COR-L47 (cell line): ENCODE results near the gene FOXN3.
"Not testable (repeated sequence)": the region's sequence is repeated elsewhere in the genome, so short reads cannot be mapped to it uniquely, and the experiment has no call there.

ENCODE experiments used
- DNase-seq: peaks from one replicate; lab custom pipeline; 2025; lab: John Stamatoyannopoulos, UW

Gene FOXN3

DNA sequence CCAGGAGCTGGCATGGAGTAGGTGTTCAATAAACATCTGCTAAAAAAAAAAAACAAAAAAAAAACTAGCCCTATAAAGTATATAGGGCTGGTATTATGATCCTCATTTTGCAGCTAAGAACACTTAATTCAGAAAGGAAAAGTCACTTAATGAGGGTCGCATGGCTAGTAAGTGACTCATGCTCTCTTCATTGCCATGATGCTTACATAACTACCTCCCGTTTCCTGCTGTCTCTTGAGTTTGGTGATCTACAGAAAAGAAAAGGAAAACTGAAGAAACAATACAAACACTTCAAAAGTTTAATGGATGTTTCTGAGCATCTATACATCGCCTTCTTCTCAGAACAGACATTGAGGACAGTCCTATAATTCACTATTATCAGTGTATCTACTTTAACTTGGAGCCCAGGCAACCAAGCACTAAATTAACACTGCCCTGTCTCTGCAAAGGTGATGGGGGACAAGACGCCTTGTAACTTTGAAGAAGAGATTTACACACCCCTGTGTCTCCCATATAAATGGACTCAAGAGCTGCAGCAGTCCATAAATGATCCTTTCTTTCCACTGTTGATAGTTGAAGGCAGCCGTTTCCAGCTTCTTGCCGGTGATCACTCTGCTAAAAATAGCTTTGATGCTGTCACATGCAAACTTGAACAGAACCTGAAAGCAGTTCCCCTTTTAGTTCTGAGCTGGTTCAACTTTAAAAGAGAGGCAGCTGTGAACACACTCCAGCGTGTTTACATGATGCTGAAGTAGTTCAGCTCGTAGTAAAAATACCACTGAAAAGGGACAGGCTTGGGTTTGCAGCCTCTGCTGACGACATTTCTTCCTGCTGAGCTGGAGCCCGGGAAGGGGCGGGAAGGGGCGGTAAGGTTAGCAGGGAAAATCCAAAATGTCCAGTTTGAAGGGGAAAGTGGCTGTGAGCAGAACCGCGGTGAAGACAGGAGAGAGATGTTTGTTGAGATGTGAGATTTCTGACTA lies 113.3 kb downstream of the FOXN3 start:
- peak; percentile 36 for DNase-seq

DNA sequence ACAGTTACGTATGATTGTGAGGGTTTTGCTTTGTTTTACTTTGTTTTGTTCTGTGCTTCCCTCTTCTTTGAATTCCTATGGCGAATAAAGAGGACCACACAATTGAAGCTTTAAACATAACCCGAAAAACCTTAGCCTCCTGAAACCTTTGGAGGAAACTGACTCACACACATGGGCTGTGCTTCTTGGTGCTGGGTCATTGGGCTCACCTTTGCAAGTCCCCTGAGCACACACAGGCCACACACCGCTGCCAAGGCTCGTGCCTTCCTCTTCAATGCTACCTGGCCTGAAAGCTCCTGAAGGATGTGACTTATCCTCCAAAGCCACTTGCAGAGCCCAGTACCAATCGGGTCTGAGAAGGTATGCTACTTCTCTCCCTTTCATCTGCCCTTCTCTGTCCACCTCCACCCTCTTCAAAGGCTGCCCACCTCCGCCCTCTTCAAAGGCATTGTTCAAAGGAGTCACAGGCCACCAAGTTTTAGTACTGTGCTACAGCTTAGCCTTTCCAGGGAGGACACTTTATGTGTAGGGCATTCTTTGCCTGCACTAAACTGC lies 114.6 kb downstream of the FOXN3 start:
- no peak for DNase-seq

DNA sequence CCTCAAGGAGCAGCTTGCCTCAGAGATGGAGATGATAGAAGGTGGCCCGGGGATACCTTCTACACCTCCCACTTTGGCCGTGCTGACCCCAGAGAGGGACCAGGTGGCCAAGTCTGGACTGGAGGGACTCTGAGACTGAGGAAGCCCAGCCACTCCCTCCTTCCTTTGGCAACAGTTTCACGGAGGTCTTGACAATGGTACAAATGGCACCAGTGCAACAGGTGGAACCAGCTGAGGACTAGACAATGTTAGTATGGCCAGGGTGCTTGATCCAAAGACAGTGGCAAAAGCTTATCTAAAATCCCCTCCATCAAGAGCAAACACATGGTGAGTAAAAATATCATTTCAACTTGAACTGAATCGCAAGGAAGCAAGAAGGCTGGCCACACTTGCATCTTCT lies 117.4 kb downstream of the FOXN3 start:
- no peak for DNase-seq

DNA sequence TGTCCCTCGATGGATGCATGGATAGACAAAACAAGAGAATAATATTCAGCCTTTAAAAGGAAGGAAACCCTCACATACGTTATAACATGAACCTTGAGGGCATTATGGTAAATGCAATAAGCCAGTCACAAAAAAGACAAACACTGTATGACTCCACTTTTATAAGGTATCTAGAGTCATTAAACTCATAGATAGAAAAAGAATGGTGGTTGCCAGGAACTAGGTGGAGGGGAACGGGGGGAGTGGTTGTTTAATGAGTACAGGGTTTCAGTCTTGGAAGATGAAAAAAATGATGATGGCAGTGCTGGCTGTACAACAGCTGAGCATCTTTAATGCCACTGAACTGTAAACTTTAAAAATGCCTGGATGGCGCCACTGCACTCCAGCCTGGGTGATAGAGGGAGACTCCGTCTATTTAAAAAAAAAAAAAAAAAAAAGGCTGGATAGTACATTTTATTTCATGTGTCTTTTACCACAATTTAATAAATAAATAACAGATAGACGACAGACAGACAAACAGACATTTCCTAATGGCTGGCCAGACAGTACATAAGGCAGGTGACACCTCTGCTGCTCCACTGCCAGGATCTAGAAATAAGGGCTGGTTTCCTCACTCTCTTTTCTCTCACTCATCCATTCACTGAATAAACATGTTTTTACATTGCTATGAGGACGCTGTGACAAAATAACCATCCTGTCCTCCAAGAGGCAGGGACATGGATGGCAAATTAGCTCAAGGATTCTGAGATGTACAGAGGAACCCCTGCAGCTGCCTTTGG lies 118.8 kb downstream of the FOXN3 start:
- no peak for DNase-seq

DNA sequence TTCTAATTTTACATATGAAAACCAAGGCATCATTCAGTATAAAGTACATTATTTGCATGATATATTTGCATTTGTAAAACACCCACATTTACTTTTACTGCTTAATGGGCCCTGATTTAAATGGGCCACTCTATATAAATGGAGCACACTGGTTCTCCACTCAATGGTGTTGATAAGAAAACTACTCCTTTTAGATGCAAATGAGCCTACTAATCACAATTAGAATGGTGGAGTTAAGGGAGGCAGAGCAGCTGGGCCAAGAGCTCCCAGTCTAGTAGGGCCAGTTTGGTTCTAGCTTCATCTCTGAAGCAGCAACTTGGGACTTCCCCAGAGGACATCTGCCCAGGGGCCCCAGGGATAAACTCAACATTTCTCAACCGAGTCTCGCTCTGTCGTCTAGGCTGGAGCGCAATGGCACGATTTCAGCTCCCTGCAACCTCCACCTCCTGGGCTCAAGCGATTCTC lies 120.7 kb downstream of the FOXN3 start:
- DNase-seq, result no peak

DNA sequence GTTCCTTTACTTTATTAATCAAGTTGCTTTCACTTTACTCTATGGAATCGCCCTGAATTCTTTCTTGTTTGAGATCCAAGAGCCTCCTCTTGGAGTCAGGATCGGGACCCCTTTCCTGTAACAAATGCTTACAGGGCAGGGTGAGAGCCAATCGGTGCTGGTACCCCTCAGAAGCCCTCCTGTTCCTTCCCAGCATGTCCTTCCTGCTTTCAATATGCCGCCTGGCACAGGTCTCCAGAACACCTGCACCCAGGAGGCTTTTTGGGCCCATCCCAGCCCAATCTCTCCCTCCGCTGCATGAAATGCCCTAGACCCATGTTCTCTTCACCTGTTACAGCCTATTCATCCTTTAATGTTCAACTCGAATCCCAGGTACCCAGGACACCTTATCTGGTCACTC lies 122.2 kb downstream of the FOXN3 start:
- no peak for DNase-seq

DNA sequence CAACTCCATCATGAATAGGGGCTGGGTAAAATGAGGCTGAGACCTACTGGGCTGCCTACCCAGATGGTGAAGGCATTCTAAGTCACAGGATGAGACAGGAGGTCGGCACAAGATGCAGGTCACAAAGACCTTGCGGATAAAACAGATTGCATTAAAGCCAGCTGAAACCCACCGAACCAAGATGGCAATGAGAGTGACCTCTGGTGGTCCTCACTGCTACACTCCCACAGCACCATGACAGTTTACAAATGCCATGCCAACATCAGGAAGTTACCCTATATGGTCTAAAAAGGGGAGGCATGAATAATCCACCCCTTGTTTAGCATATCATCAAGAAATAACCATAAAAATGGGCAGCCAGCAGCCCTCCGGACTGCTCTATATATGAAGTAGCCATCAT lies 122.6 kb downstream of the FOXN3 start:
- not testable (repeated sequence) for DNase-seq

DNA sequence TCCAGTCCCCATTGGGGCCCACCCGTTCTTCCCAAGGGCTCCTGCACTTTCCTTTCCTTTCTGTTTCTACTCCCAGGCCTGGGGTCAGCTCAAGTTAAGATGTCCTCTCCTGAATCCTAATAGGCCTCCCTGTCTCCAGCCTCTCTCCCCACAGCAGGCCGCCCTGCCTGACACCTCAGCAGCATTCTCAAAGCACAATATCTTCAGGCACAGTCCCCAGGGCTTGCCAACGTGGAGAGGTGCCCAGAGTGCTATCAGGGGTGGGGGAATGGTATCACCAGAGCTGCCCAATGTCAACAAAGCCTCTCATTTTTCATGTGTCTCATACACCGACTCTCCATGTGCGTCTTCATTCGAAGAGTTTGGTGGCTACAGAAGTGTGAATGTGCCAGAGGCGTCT lies 123.0 kb downstream of the FOXN3 start:
- DNase-seq, result no peak

DNA sequence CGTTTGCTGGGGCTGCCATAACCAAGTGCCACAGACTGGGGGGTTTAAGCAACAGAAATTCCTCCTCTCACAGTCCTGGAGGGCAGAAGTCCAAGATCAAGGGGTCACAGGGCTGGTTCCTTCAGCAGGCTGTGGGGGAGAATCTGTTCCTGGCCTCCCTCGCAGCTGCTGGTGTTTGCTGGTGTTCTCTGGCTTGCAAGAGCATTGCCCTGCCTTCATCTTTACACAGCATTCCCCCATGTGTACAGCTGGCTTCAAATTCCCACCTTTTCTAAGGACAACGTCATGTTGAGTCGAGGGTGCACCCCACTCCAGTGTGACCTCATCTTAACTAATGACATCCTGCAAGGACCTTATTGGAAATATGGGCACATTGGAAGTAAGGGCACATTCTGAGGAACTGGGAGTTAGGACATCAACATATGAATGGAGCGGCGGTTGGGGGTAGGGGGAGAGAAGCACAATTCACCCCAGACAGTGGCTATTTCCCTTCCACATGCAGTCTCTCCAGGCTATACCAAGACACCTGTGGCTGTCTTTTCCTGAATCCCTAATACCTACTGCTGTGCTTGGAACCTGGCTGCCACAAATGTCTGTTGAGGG lies 123.6 kb downstream of the FOXN3 start:
- no peak for DNase-seq

DNA sequence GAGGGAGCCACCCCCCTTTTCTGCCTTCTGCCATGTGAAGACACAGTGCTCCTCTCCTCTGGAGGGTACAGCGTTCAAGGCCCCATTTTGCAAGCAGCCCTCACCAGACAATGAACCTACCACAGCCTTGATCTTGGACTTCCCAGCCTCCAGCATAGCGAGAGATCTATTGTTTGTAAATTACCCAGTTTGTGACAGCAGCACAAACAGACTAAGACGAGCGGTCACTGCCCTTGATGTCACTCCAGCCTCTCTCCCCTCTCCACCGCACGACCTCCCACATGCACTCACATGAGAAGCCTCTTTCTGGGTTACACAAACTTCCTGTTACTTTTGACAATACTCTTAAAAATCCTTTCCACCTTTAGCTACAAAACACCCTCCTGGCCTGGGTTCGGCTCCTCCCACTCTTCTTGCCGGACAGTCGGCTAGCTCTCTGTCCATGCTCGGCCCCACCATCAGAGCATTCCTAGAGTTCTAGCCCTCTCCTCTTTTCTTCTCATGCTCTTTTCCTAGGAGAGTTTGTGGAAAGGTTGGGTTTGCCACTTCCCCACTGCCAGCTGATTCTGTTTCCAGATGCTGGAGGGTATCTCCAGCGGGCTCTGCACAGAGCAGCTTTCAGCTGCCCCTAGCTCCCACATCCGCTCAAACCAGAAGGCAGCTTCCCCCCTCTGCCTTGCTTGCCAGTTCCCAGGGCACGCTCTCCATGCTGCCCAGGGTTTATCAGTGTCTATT lies 124.3 kb downstream of the FOXN3 start:
- DNase-seq, result no peak

DNA sequence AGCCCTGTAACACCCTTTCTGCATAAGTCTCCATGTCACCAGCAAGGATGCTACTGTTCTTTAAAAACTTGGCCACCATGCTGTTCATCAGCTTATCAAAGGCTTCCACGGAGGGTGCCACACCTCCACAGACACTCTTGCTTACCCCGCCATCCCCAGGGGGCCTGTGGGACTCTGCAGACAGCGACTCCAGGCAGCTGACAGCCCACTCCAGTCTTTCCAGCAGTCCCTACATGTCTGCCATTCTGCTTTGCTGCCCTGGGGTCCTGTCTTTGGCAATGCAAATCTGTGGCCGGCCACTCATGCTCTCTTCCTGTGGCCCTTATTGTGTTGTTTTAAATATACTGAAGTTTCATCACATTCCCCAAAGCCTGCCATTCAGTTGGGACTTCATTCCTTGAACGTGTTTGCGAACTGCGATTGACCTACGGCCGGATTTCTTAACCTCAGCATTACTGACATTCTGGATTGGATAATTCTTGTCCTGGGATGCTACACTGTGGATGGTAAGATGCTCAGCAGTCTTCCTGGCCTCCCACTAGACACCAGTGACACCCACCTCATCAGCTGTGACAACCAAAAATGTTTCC lies 125.6 kb downstream of the FOXN3 start:
- no peak for DNase-seq

DNA sequence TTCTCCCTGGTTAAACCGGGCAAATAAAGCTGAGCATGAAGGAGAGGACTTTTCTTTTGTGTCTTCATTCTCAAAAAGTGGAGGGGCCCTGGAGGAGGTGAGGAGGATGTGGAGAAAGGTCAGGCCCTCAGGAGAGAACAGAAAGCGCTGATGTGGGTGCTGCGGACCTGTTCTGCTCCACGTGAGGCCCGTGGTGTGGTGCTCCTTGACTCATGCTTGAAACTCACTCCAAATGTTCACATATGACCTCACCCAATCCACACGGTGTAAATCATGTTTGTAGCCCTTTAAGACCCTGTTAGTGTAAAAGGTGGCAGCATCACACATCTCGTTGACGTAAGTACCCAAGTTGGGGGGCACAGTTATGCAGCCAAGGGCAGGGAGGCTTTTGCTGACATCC lies 126.2 kb downstream of the FOXN3 start:
- no peak for DNase-seq

DNA sequence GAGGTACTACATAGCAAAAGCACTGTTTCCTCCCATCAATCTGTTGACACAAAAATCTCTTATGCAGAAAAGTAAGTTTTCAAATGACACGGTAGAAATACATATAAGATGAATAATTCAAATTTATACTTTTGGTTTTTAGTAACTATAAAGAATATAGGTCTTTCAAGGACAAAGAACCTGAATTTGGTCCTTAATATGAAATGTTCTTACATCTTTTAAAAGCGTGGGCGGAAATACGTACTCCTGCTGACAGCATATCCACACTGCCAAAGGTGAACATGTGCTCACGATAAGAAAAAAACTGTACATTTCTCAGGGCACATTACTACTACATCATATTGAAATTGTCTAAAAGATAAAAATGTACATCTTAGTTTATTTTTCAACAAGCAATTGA lies 127.6 kb downstream of the FOXN3 start:
- no peak for DNase-seq

DNA sequence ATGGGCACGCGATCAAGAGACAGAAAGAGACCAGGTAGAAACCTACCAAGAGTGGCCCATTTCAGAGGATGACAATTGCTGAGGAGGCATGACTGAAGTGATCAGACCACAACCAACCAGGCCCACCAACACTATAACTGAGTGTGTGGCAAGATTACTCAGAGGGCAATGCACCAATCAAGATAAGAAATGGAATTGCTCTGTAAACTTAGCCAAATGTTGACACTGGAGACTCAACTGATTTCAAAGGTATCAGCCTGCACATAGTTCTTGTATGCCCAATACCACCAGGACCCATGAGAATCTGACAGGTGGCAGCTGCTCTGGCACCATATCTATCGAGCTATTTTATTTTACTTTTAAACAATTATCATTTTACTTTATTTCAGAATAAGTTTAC lies 128.9 kb downstream of the FOXN3 start:
- no peak for DNase-seq

DNA sequence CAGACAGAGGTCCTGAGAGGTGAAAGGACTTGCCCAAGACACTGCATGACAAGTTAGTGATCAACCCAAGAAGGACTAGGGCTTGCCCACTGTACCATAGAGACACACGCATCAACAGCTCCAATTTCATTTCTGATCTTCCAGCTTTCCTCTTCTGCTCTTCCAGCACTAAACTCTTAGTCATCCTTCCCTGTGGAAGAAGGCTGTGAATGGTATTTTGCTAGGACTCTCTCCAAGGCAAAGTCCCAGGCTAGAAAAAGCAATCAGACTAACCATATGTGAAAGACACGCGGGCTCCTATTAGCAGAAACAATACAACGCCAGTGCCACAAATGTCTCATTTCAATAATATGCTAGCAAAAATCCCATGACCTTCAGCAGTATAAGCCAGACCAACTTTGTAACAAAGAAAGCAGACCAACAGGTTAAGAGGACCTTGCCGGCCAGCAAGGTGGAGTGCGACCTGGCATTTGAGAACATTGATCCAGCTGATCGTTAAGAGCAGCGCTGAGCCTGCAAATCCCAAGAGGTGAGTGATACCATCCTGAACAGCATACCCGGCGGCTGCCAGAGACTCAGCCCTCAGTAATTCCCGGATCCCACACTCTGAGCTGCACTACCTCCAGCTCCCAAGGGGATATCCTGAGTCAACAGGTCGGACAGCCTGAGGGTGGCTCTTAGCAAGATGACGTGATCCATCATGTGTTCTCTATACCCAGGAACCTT lies 132.5 kb downstream of the FOXN3 start:
- no peak for DNase-seq

DNA sequence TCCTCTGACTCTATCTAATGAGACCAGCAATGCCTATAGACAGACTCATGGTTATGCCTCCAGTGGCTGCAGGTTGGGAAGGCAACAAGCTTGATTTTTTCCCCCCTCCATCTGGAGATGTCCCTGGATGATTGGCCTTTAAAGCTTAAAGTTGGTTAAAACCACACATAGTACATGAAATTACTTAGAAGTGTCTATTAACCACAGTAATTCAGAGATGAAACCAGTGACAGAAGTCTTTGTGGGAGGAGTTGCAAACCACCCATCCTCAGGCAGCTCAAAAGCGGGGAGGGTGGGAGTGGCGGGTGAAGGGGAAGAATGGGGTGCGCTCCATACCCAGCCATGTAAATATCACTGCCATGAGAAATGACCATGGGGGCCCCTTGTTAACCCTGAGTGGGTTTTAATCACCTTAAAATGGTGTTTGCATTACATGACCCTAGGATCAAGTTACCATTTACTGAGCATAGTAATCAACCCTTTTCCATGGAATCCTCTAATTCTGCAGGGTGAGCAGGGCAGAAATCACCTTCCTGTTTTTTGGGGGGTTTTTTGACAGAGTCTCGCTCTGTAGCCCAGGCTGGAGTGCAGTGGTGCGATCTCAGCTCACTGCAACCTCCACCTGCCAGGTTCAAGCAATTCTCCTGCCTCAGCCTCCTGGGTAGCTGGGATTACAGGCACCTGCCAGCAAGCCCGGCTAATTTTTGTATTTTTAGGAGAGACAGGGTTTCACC lies 133.5 kb downstream of the FOXN3 start:
- no peak for DNase-seq

DNA sequence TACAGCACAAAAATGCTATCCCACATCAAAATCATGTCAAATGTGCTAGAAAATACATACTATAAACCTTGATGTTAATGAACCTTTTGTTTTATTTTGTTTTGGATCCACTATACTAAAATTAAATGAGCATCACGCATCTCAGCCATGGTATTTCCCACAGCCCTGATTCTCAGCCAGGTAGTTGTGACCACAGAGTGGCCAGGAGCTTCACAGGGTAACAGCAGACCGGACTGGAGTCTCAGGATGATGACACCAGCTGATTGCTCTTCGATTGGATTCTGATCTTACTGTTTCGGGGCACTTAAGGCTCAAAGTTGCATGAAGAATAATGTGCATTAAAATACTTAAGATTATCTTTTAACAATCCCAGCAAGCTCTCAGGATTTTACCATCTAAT lies 134.8 kb downstream of the FOXN3 start:
- DNase-seq, result no peak

DNA sequence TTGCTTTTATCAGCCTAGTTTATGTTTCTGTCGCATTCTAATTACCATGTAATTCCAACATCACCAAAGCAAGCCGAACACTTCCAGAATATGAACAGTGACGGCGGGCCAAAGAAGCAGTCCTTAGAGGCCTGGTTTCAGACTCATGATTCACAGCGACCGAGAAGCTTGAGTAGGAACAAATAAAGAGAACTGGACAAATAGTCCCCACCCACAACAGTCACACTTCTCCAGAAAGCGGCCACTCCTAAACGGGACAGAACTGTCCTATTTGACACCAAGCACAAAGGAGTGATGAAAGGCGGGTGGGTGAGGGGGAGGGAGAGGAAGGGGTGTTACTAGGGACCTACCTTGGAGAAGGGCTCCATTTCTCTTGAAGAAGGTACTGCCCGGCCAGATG lies 136.4 kb downstream of the FOXN3 start:
- DNase-seq, result no peak

DNA sequence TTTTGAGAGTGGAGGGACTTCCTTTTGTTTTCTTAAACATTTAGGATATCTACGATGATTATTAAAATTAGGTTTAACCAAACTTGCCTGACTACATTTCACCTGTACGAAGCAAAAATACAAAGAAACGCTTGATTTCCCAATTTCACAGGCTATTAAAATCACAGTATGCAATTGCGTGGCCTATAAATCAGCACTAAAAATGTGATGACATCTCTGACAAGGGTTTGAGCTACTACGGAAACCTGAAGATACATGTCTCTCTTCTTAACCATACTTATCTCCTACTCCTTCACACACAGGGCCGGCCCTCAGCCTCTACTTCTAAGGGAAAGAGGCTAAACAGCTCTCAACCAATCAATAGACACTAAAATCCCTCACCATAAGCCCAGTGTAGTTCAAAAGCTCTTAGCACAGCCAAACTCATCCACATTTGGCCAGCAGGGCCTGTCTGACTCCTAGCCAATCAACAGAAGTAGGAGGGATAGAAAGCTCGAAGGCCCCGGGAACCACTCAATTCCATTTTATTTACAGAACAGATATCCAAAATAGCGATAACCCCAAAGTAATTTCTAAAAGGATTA lies 137.3 kb downstream of the FOXN3 start:
- no peak for DNase-seq
